GM12878 (cell line): ENCODE data around the gene FNDC11. TPM values are rescaled to one million over a fixed set of nuclear protein-coding genes. Genes with fewer than 3 reads are reported as not detected.

Experiments used
- E2F4 ChIP-seq: IDR thresholded peaks from 2 replicates; pipeline ENCODE4 v1.6.1; 2012; ENCODE audit warnings: low read depth, low read length, improper control_type of control experiment
- FOS ChIP-seq: IDR thresholded peaks from 3 replicates; pipeline ENCODE4 v1.6.1; 2011; ENCODE audit warnings: borderline replicate concordance; ENCODE audit not compliant: insufficient read length; ENCODE audit errors: extremely low read depth
- KDM1A ChIP-seq: fragments of 200-600 bp; sonication (generic); IDR thresholded peaks from 2 replicates; pipeline ENCODE4 v1.6.1; 2016; ENCODE audit warnings: borderline replicate concordance
- NFIC ChIP-seq: IDR thresholded peaks from 2 replicates; pipeline ENCODE4 v1.6.1; 2012; ENCODE audit warnings: low read depth, mild to moderate bottlenecking, inconsistent platforms, low read length, moderate library complexity
- NR2C1 ChIP-seq: fragments of 450-650 bp; IDR thresholded peaks from 2 replicates; pipeline ENCODE4 v1.6.1; 2017; ENCODE audit warnings: antibody characterized with exemption, mild to moderate bottlenecking, moderate library complexity
- RELB ChIP-seq: fragments of 450-650 bp; IDR thresholded peaks from 2 replicates; pipeline ENCODE4 v1.6.1; 2017; ENCODE audit warnings: low read depth, mild to moderate bottlenecking, moderate library complexity
- ZNF24 ChIP-seq: fragments of 450-650 bp; IDR thresholded peaks from 2 replicates; pipeline ENCODE4 v1.6.1; 2017; ENCODE audit warnings: antibody characterized with exemption, mild to moderate bottlenecking
- ZNF384 ChIP-seq: IDR thresholded peaks from 2 replicates; pipeline ENCODE4 v1.6.1; 2012; ENCODE audit warnings: low read depth, mild to moderate bottlenecking, low read length, improper control_type of control experiment, borderline replicate concordance
- polyA plus RNA-seq, 11 experiments: library from polyadenylated mRNA; depleted of rRNA in 4 of 11; unstranded in 6 of 11; stranded (reverse) in 5 of 11; fragments of >200 nt; fragmentation: Nextera tagmentation in 4 of 11; fragmentation: Illumina TruSeq in 1 of 11; extraction: Ambion mirVana in 4 of 11; extraction: Trizol in 1 of 11; gene quantifications; 1 replicate in 1 of 11; 2 replicates in 10 of 11; pipeline versions ENCODE4 v1.2.1 to v1.2.3, GENCODE V29; 2011 to 2016; ENCODE audit warnings: inconsistent platforms in 2 of 11, missing spikeins in 2 of 11, low read depth in 1 of 11
- total RNA-seq, 4 experiments: library from RNA; depleted of rRNA in 3 of 4; stranded (reverse); fragments of >200 nt in 3 of 4; fragmentation: Illumina TruSeq in 1 of 4; extraction: Trizol in 1 of 4; gene quantifications; 2 replicates each; pipeline versions ENCODE4 v1.2.1 to v1.2.3, GENCODE V29; 2013 to 2021
- TF ChIP-seq, protein P1 (sequence below): IDR thresholded peaks from 2 replicates; pipeline ENCODE4 v1.6.1; 2011; ENCODE audit warnings: borderline replicate concordance, low read depth, mild to moderate bottlenecking, moderate library complexity, mixed read lengths, low read length; ENCODE audit not compliant: insufficient read depth; ENCODE audit errors: extremely low read length

The FNDC11 gene
- total and polyA plus RNA-seq, 10 of the 15 experiments (the other 5 are each of a cell fraction or from before 2014, with no cell fraction given) = 0.09 to 0.72 (median 0.34) TPM; not detected in 2

GRCh38 chr20:63599396-63600050 is 45.6 kb downstream of the FNDC11 start (continued):
- TF ChIP-seq, protein P1, sequence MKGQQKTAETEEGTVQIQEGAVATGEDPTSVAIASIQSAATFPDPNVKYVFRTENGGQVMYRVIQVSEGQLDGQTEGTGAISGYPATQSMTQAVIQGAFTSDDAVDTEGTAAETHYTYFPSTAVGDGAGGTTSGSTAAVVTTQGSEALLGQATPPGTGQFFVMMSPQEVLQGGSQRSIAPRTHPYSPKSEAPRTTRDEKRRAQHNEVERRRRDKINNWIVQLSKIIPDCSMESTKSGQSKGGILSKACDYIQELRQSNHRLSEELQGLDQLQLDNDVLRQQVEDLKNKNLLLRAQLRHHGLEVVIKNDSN = no peak
- TF ChIP-seq NFIC (no peak), ZNF24 (no peak), ZNF384 (no peak), RELB (no peak), KDM1A (no peak), FOS (no peak), E2F4 (no peak), NR2C1 (no peak)
